ENCODE data around the gene CASTOR1. TPM values are rescaled to one million over a fixed set of nuclear protein-coding genes. Genes with fewer than 3 reads are reported as not detected.

The CASTOR1 gene
- total RNA-seq, 2 donors from 2014 or later = 27.2 to 33.2 TPM

DNA sequence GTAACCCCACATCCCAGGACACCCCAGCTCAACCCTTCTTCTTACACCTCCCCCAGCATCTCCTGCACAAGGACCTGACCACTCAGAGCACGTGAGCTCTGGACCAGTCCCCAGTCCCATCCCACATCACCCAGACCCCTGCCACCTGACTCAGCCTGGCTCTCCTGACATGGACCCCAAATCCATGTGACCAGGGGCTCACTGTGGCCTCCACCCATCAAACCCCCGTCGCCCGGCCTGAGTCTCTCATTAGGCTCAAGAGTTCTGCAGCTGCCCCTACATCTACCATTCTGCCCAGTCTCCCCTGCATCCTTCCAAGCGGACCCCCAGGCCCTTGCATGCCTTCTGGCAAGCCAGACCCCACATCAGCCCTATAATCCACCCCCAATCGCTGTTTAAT is 40.8 kb downstream of the CASTOR1 start:
- H3K4me3 ChIP-seq = no peak overlapping the region
- no peaks in the 10 kb centered on the region for H3K27me3 ChIP-seq (replicated peaks; ENCODE audit: insufficient read depth)
- no peak overlapping the region for H3K27ac ChIP-seq
- DNase-seq (ENCODE audit: low spot score) = no peak
- 83% methylated on average over 6 of the region's 6 CpGs for WGBS
- no peaks in the 10 kb centered on the region for H3K36me3 ChIP-seq
- no peaks in the 10 kb centered on the region for H3K9me3 ChIP-seq
- intact Hi-C loops (cut with DNase I) = no loop called here
- H3K4me1 ChIP-seq (replicated peaks) = no peaks in the 10 kb centered on the region
- no peak for TF ChIP-seq POLR2A (IDR thresholded peaks at IDR 0.05)
- TF ChIP-seq CTCF (IDR thresholded peaks at IDR 0.05) = no peak
- TF ChIP-seq POLR2AphosphoS5 (IDR thresholded peaks at IDR 0.05) = no peak

- 77% methylated on average over 12 of the region's 12 CpGs for WGBS
- Histone ChIP-seq H3K27me3 (replicated peaks; ENCODE audit: insufficient read depth) (no peaks in the 10 kb centered on the region), H3K9me3 (no peaks in the 10 kb centered on the region), H3K4me1 (replicated peaks) (no peaks in the 10 kb centered on the region), H3K36me3 (no peaks in the 10 kb centered on the region), H3K27ac (no peak overlapping the region), H3K4me3 (no peak overlapping the region)
- TF ChIP-seq CTCF (IDR thresholded peaks at IDR 0.05) (no peak), POLR2A (IDR thresholded peaks at IDR 0.05) (no peak), POLR2AphosphoS5 (IDR thresholded peaks at IDR 0.05) (no peak)
- DNase-seq (ENCODE audit: low spot score) = no peak
- intact Hi-C loops (cut with DNase I) = no loop called here
These were observed 41.3 kb downstream of the CASTOR1 start for GRCh38 chr22:30247974-30248373.

GRCh38 chr22:30247561-30247960 is 41.7 kb downstream of the CASTOR1 start:
- Histone ChIP-seq H3K27ac (no peak overlapping the region), H3K27me3 (replicated peaks; ENCODE audit: insufficient read depth) (no peaks in the 10 kb centered on the region), H3K4me1 (replicated peaks) (no peaks in the 10 kb centered on the region), H3K4me3 (no peak overlapping the region), H3K36me3 (no peaks in the 10 kb centered on the region), H3K9me3 (no peaks in the 10 kb centered on the region)
- TF ChIP-seq POLR2AphosphoS5 (IDR thresholded peaks at IDR 0.05) = no peak
- no peak for TF ChIP-seq POLR2A (IDR thresholded peaks at IDR 0.05)
- no peak for TF ChIP-seq CTCF (IDR thresholded peaks at IDR 0.05)
- DNase-seq (ENCODE audit: low spot score) = no peak
- WGBS = 98% methylated on average over 11 of the region's 11 CpGs
- intact Hi-C loops (cut with DNase I) = no loop called here

GRCh38 chr22:30246814-30247376 is 42.4 kb downstream of the CASTOR1 start:
- intact Hi-C loops (cut with DNase I) = no loop called here
- no peak for DNase-seq (ENCODE audit: low spot score)
- WGBS = 31% methylated on average over 15 of the region's 15 CpGs
- Histone ChIP-seq H3K27ac (no peak overlapping the region), H3K4me1 (replicated peaks) (no peaks in the 10 kb centered on the region), H3K4me3 (peak overlapping the region in 1 of 2 donors; percentile 41), H3K27me3 (replicated peaks; ENCODE audit: insufficient read depth) (no peaks in the 10 kb centered on the region), H3K36me3 (no peaks in the 10 kb centered on the region), H3K9me3 (no peaks in the 10 kb centered on the region)
- TF ChIP-seq POLR2A (IDR thresholded peaks at IDR 0.05) (no peak), POLR2AphosphoS5 (IDR thresholded peaks at IDR 0.05) (no peak), CTCF (IDR thresholded peaks at IDR 0.05) (no peak)
